Astrocyte (in vitro differentiated cells and primary cell): ENCODE results near the gene CDC42BPA. TPM values are rescaled to one million over a fixed set of nuclear protein-coding genes. Genes with fewer than 3 reads are reported as not detected.

ENCODE experiments used
- DNase-seq: peaks from one replicate; pipeline ENCODE4 v3.0.0-alpha.2; 2010; ENCODE audit warnings: low read depth
- FAIRE-seq: peaks from 2 replicates; lab custom pipeline; 2011; peaks lifted over from hg19 to GRCh38; lab: Jason Lieb, UNC
- H2AFZ ChIP-seq: 2 replicates; pipeline ENCODE4 v1.6.0; 2012; ENCODE audit warnings: low read depth, low read length, inconsistent platforms
- H3K27ac ChIP-seq: 2 replicates; pipeline ENCODE4 v1.5.1; 2011; ENCODE audit warnings: low read depth, low read length, inconsistent platforms
- H3K27me3 ChIP-seq: 2 replicates; pipeline ENCODE4 v1.6.0; 2011; ENCODE audit warnings: low read length, inconsistent platforms; ENCODE audit not compliant: insufficient read depth
- H3K36me3 ChIP-seq: 2 replicates; pipeline ENCODE4 v1.5.1; 2011; ENCODE audit warnings: low read length, inconsistent platforms; ENCODE audit not compliant: insufficient read depth
- H3K4me1 ChIP-seq: 2 replicates; pipeline ENCODE4 v1.5.1; 2011; ENCODE audit warnings: low read length, inconsistent platforms; ENCODE audit not compliant: insufficient read depth
- H3K4me2 ChIP-seq: 2 replicates; pipeline ENCODE4 v1.6.0; 2012; ENCODE audit warnings: low read length, inconsistent platforms
- H3K4me3 ChIP-seq: 2 replicates; pipeline ENCODE4 v1.5.1; 2011; ENCODE audit warnings: low read depth, mild to moderate bottlenecking, low read length, inconsistent platforms; ENCODE audit not compliant: insufficient read depth
- H3K79me2 ChIP-seq: 2 replicates; pipeline ENCODE4 v1.6.0; 2012; ENCODE audit warnings: mild to moderate bottlenecking, low read length, inconsistent platforms; ENCODE audit not compliant: insufficient read depth
- H3K9ac ChIP-seq: 2 replicates; pipeline ENCODE4 v1.6.0; 2012; ENCODE audit warnings: mild to moderate bottlenecking, low read length, inconsistent platforms
- H3K9me3 ChIP-seq: 2 replicates; pipeline ENCODE4 v1.5.1; 2012; ENCODE audit warnings: low read depth, mild to moderate bottlenecking, low read length, inconsistent platforms; ENCODE audit not compliant: insufficient read depth
- H4K20me1 ChIP-seq: 2 replicates; pipeline ENCODE4 v1.6.0; 2012; ENCODE audit warnings: low read length, inconsistent platforms; ENCODE audit not compliant: insufficient read depth
- H3K27ac Mint-ChIP-seq: one replicate; pipeline ENCODE4 v1.8.0; 2021; ENCODE audit warnings: mild to moderate bottlenecking, mixed read lengths; ENCODE audit not compliant: unreplicated experiment
- H3K27me3 Mint-ChIP-seq: one replicate; pipeline ENCODE4 v1.8.0; 2021; ENCODE audit warnings: low read depth, mixed read lengths; ENCODE audit not compliant: unreplicated experiment
- H3K36me3 Mint-ChIP-seq: one replicate; pipeline ENCODE4 v1.8.0; 2021; ENCODE audit warnings: low read depth, mixed read lengths; ENCODE audit not compliant: unreplicated experiment
- H3K4me1 Mint-ChIP-seq: one replicate; pipeline ENCODE4 v1.8.0; 2021; ENCODE audit warnings: low read depth, mixed read lengths; ENCODE audit not compliant: unreplicated experiment
- H3K4me3 Mint-ChIP-seq: one replicate; pipeline ENCODE4 v1.8.0; 2021; ENCODE audit warnings: mild to moderate bottlenecking, moderate library complexity, mixed read lengths; ENCODE audit not compliant: unreplicated experiment
- H3K9me3 Mint-ChIP-seq: one replicate; pipeline ENCODE4 v1.8.0; 2021; ENCODE audit warnings: mild to moderate bottlenecking, mixed read lengths; ENCODE audit not compliant: unreplicated experiment
- EZH2 ChIP-seq: IDR thresholded peaks from 2 replicates; pipeline ENCODE4 v1.6.1; 2012; ENCODE audit warnings: mild to moderate bottlenecking, low read length, inconsistent platforms; ENCODE audit not compliant: insufficient read depth
- total RNA-seq: library from RNA; stranded (reverse); gene quantifications from 2 replicates; pipeline ENCODE4 v1.2.1, GENCODE V29; 2021
- TF ChIP-seq, protein P1 (sequence below): IDR thresholded peaks from 2 replicates; pipeline ENCODE4 v1.5.1; 2011; ENCODE audit warnings: low read depth, mild to moderate bottlenecking, inconsistent platforms, low read length, moderate library complexity; ENCODE audit not compliant: insufficient read depth

CDC42BPA gene
- total RNA-seq, 1 donor from 2014 or later = 34.5 TPM

DNA sequence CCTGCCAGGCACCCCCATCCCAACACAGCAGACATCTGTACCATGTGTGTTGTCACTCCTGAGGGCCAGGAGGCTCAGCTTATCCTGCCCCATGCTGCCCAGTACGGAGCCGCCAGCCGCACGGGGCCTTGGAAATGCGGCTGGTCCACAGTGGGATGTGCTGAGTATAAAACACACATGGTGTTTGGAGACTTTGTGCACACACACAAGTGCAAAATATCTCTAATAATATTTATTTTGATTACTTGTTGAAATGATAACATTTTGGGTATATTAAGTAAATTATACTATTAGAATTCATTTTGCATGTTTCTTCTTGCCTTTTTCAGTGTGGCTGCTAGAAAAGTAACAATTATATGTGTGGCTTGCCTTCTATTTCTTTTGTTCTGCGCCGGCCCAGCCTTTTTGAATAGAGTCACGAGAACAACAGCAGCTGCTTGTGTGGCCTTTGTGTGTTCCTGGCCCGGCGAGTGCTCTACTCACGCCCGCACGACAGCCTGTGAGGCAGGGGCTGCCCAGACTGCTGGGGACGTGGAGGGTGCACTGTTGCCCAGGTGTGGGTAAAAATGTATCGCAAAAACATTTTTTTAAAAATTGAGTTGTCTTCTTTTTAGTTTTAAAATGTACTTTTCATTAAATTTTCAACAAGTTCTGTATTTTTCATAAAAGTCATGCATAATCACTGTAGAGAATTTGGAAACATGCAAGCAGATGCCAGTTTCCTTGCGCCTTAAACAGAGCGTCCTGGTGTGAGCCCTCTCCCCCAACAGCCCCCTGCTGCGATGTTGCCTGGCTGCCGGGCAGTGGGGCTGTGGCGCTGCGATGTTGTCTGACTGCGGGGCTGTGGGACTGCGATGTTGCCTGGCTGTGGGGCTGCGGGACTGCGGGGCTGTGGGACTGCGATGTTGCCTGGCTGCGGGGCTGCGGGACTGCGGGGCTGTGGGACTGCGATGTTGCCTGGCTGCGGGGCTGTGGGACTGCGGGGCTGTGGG is 342.7 kb downstream of the CDC42BPA start:
- no peaks in the 10 kb centered on the region for H3K79me2 ChIP-seq
- DNase-seq = no peak
- Mint-ChIP-seq H3K27me3 (no peaks in the 10 kb centered on the region), H3K9me3 (peaks cover 6% of the 10 kb centered on the region), H3K36me3 (peaks cover 1% of the 10 kb centered on the region), H3K4me3 (no peak overlapping the region), H3K27ac (no peak overlapping the region), H3K4me1 (peaks cover 9% of the 10 kb centered on the region)
- FAIRE-seq = no peak
- no peak overlapping the region for H3K27ac ChIP-seq
- no peaks in the 10 kb centered on the region for H3K9me3 ChIP-seq
- no peak for TF ChIP-seq EZH2
- TF ChIP-seq, protein P1, sequence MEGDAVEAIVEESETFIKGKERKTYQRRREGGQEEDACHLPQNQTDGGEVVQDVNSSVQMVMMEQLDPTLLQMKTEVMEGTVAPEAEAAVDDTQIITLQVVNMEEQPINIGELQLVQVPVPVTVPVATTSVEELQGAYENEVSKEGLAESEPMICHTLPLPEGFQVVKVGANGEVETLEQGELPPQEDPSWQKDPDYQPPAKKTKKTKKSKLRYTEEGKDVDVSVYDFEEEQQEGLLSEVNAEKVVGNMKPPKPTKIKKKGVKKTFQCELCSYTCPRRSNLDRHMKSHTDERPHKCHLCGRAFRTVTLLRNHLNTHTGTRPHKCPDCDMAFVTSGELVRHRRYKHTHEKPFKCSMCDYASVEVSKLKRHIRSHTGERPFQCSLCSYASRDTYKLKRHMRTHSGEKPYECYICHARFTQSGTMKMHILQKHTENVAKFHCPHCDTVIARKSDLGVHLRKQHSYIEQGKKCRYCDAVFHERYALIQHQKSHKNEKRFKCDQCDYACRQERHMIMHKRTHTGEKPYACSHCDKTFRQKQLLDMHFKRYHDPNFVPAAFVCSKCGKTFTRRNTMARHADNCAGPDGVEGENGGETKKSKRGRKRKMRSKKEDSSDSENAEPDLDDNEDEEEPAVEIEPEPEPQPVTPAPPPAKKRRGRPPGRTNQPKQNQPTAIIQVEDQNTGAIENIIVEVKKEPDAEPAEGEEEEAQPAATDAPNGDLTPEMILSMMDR = no peak
- H3K27me3 ChIP-seq = no peaks in the 10 kb centered on the region
- no peak overlapping the region for H3K9ac ChIP-seq
- no peaks in the 10 kb centered on the region for H4K20me1 ChIP-seq
- no peak overlapping the region for H2AFZ ChIP-seq
- H3K4me3 ChIP-seq = no peak overlapping the region
- no peaks in the 10 kb centered on the region for H3K36me3 ChIP-seq
- no peak overlapping the region for H3K4me2 ChIP-seq
- no peaks in the 10 kb centered on the region for H3K4me1 ChIP-seq

DNA sequence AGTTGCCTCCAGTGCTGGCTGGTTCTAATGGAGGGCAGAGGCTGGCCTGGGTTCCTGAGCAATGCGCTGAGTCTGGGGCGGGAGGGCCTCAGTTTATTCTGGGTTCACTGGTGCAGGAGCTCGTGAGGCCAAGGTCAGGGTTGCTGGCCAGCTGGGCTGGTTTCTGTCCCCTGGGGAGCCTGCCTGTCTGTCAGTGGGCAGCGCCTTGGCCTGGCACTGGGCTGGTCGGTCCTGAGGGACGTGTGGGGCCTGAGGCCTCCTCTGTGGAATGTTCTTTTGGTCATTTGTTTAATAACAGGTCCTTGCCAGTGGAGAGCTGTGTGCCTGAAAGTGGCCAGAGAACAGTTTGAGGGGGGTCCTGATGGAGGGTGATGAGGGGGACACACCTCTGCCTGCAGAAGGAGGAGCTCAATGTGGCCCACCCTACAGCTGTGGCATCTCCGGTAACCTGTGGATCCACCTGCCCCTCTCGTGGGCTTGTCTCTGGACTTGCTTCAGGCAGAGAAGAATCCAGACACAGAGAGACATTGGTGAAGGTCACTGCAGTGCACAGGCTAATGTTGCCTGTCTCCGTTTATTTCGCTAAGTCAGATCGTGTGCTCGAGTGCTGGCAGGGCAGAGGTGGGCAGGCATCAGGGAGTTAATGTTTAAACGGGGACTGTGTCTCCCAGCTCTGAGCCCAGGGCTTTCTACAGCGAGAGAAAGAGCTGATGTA is 343.6 kb downstream of the CDC42BPA start:
- Histone ChIP-seq H3K27ac (no peak overlapping the region), H3K9me3 (no peaks in the 10 kb centered on the region), H3K9ac (no peak overlapping the region), H3K4me1 (no peaks in the 10 kb centered on the region), H3K36me3 (no peaks in the 10 kb centered on the region), H2AFZ (no peak overlapping the region), H3K27me3 (no peaks in the 10 kb centered on the region), H3K79me2 (no peaks in the 10 kb centered on the region), H4K20me1 (no peaks in the 10 kb centered on the region), H3K4me3 (no peak overlapping the region), H3K4me2 (no peak overlapping the region)
- Mint-ChIP-seq H3K9me3 (peaks cover 6% of the 10 kb centered on the region), H3K4me1 (peaks cover 9% of the 10 kb centered on the region), H3K27me3 (no peaks in the 10 kb centered on the region), H3K27ac (no peak overlapping the region), H3K4me3 (no peak overlapping the region), H3K36me3 (peaks cover 1% of the 10 kb centered on the region)
- DNase-seq (no peak), FAIRE-seq (no peak)
- TF ChIP-seq, protein P1 = no peak
